SK-N-SH (cell line): Measurements from ENCODE around the gene FBXO31. TPM values are rescaled to one million over a fixed set of nuclear protein-coding genes. Genes with fewer than 3 reads are reported as not detected.

ENCODE experiments used
- CTCF ChIA-PET: fragments of 300-600, 350-600 bp; formaldehyde crosslinking; extraction: SDS; loops from one replicate; lab custom pipeline; 2021; lab: Yijun Ruan, JAX
- POLR2A ChIA-PET: fragments of 350-600 bp; sonication (Branson Sonifier 250); formaldehyde crosslinking; extraction: SDS; loops from one replicate; lab custom pipeline; 2020; ENCODE audit warnings: antibody characterized with exemption, inconsistent platforms; lab: Yijun Ruan, JAX
- DNase-seq: peaks from one replicate; pipeline ENCODE4 v3.0.0; 2012
- H2AFZ ChIP-seq: fragments of 200-600 bp; sonication (generic); 2 replicates; pipeline ENCODE4 v1.8.1; 2016; ENCODE audit warnings: antibody characterized with exemption, mild to moderate bottlenecking, low read depth
- H3F3A ChIP-seq: fragments of 200-600 bp; sonication (generic); replicated peaks from 2 replicates; pipeline ENCODE3; 2016; ENCODE audit warnings: antibody characterized with exemption, mild to moderate bottlenecking; ENCODE audit not compliant: insufficient read depth
- H3K27ac ChIP-seq, 2 experiments: fragments of 200-500 bp in 1 of 2; fragments of 200-600 bp in 1 of 2; sonication (Bioruptor generic) in 1 of 2; sonication (generic), shearing (Covaris generic) in 1 of 2; 2 replicates each; pipeline versions ENCODE4 v1.5.1 to v1.6.1; 2014 to 2016; ENCODE audit warnings: low read depth in 2 of 2, inconsistent platforms in 1 of 2, low read length in 1 of 2, mild to moderate bottlenecking in 1 of 2, mixed read lengths in 1 of 2
- H3K27me3 ChIP-seq: fragments of 200-600 bp; sonication (generic), shearing (Covaris generic); 2 replicates; pipeline ENCODE4 v1.6.1; 2016; ENCODE audit warnings: mixed run types; ENCODE audit not compliant: insufficient read depth
- H3K36me3 ChIP-seq, 2 experiments: fragments of 200-500 bp in 1 of 2; fragments of 200-600 bp in 1 of 2; sonication (Bioruptor generic) in 1 of 2; sonication (generic) in 1 of 2; replicated peaks in 1 of 2; 2 replicates each; pipeline versions ENCODE3 to v1.5.1; 2014 to 2016; ENCODE audit warnings: low read length in 1 of 2, mild to moderate bottlenecking in 1 of 2; ENCODE audit not compliant: insufficient read depth in 2 of 2, control insufficient read depth in 1 of 2
- H3K4me1 ChIP-seq, 2 experiments: fragments of 200-500 bp in 1 of 2; fragments of 200-600 bp in 1 of 2; sonication (Bioruptor generic) in 1 of 2; sonication (generic), shearing (Covaris generic) in 1 of 2; 2 replicates each; pipeline versions ENCODE4 v1.5.1 to v1.6.1; 2014 to 2016; ENCODE audit warnings: low read depth in 1 of 2, low read length in 1 of 2, mixed run types in 1 of 2; ENCODE audit not compliant: insufficient read depth in 2 of 2, control insufficient read depth in 1 of 2
- H3K4me2 ChIP-seq: fragments of 200-600 bp; sonication (generic), shearing (Covaris generic); 2 replicates; pipeline ENCODE4 v1.6.1; 2017; ENCODE audit warnings: mixed run types
- H3K4me3 ChIP-seq, 2 experiments: fragments of 200-500 bp in 1 of 2; fragments of 200-600 bp in 1 of 2; sonication (Bioruptor generic) in 1 of 2; sonication (generic), shearing (Covaris generic) in 1 of 2; 2 replicates each; pipeline versions ENCODE4 v1.5.1 to v1.8.1; 2014 to 2016; ENCODE audit warnings: low read depth in 2 of 2, inconsistent platforms in 1 of 2, low read length in 1 of 2, mild to moderate bottlenecking in 1 of 2, mixed read lengths in 1 of 2, moderate library complexity in 1 of 2
- H3K79me2 ChIP-seq: fragments of 200-600 bp; sonication (generic); 2 replicates; pipeline ENCODE4 v1.8.1; 2017; ENCODE audit warnings: mild to moderate bottlenecking; ENCODE audit not compliant: insufficient read depth
- H3K9ac ChIP-seq: fragments of 200-600 bp; sonication (generic); 2 replicates; pipeline ENCODE4 v1.6.1; 2017; ENCODE audit warnings: mixed run types
- H3K9me2 ChIP-seq: fragments of 200-600 bp; sonication (generic); 2 replicates; pipeline ENCODE4 v1.6.1; 2017; ENCODE audit warnings: mixed run types
- H3K9me3 ChIP-seq: fragments of 200-600 bp; sonication (generic); 2 replicates; pipeline ENCODE4 v1.6.1; 2017; ENCODE audit warnings: mixed run types, mild to moderate bottlenecking, moderate library complexity
- H4K20me1 ChIP-seq: fragments of 200-600 bp; sonication (generic); 2 replicates; pipeline ENCODE4 v1.6.1; 2017; ENCODE audit warnings: mild to moderate bottlenecking, mixed run types; ENCODE audit not compliant: insufficient read depth
- CHD2 ChIP-seq: fragments of 150-350 bp; IDR thresholded peaks from 2 replicates; pipeline ENCODE4 v1.6.1; 2018; ENCODE audit warnings: low read length; ENCODE audit not compliant: partially characterized antibody
- ELF1 ChIP-seq: IDR thresholded peaks from 2 replicates; pipeline ENCODE4 v1.4.0; 2012
- FOSL2 ChIP-seq: IDR thresholded peaks from 2 replicates; pipeline ENCODE4 v1.4.0; 2012; ENCODE audit warnings: low read depth, mild to moderate bottlenecking, moderate library complexity, borderline replicate concordance
- FOXM1 ChIP-seq: IDR thresholded peaks from 2 replicates; pipeline ENCODE4 v1.4.0; 2012; ENCODE audit warnings: low read depth, mild to moderate bottlenecking
- GATA2 ChIP-seq: sonication (generic); formaldehyde crosslinking; IDR thresholded peaks from 2 replicates; pipeline ENCODE4 v1.5.0; 2020; ENCODE audit warnings: mild to moderate bottlenecking, missing genetic modification reagents
- NFIC ChIP-seq: IDR thresholded peaks from 2 replicates; pipeline ENCODE4 v1.4.0; 2012; ENCODE audit warnings: borderline replicate concordance
- PBX3 ChIP-seq: IDR thresholded peaks from 2 replicates; pipeline ENCODE4; 2012
- RAD21 ChIP-seq: IDR thresholded peaks from 2 replicates; pipeline ENCODE4 v1.6.1; 2012; ENCODE audit warnings: mild to moderate bottlenecking, low read length
- TEAD4 ChIP-seq: IDR thresholded peaks from 2 replicates; pipeline ENCODE4 v1.4.0; 2012; ENCODE audit warnings: mild to moderate bottlenecking, borderline replicate concordance; ENCODE audit not compliant: insufficient read depth
- YY1 ChIP-seq: IDR thresholded peaks from 2 replicates; pipeline ENCODE4 v1.4.0; 2012; ENCODE audit warnings: low read depth, mild to moderate bottlenecking
- ZBTB33 ChIP-seq: IDR thresholded peaks from 2 replicates; pipeline ENCODE4 v1.4.0; 2012; ENCODE audit warnings: low read depth, borderline replicate concordance
- WGBS: methylation state at CpG from one replicate; pipeline ENCODE4 v1.1.6; 2017; ENCODE audit warnings: low lambda C conversion rate; 5-methylcytosine and 5-hydroxymethylcytosine counted together
- polyA plus RNA-seq, 3 experiments: library from polyadenylated mRNA; depleted of rRNA; stranded (reverse); fragments of >200 nt; gene quantifications; 2 replicates each; pipeline ENCODE4 v1.2.3, GENCODE V29; 2012
- TF ChIP-seq, protein P1 (sequence below): fragments of 150-350 bp; IDR thresholded peaks from 2 replicates; pipeline ENCODE4 v1.6.1; 2016; ENCODE audit warnings: mild to moderate bottlenecking, low read depth, low read length

The FBXO31 gene
- polyA plus RNA-seq, 1 of the 3 experiments (the other 2 are of a cell fraction): 14.2 TPM

GRCh38 chr16:87303962-87304521 lies 79.5 kb downstream of the FBXO31 start:
- ChIA-PET POLR2A (no interaction called here), CTCF (interaction anchor here (1.0 to 1.1 kb wide), 2 partner anchors 13 to 25 kb away, joined by 3 to 6 read pairs; partner anchors contain the start of gene C16orf95)
- H3K79me2 ChIP-seq: no peaks in the 10 kb centered on the region
- H3K4me1 ChIP-seq: no peaks in the 10 kb centered on the region; a peak in 1 of 4 replicates
- H2AFZ ChIP-seq: no peak overlapping the region
- no peak overlapping the region for H3K4me3 ChIP-seq
- no peak overlapping the region for H3K9ac ChIP-seq
- no peaks in the 10 kb centered on the region for H3K36me3 ChIP-seq
- no peaks in the 10 kb centered on the region for H3K9me2 ChIP-seq
- no peaks in the 10 kb centered on the region for H3K27me3 ChIP-seq
- no peak for DNase-seq
- H3F3A ChIP-seq: no peaks in the 10 kb centered on the region
- no peak overlapping the region for H3K27ac ChIP-seq
- H3K4me2 ChIP-seq: no peak overlapping the region
- no peaks in the 10 kb centered on the region for H3K9me3 ChIP-seq
- no peaks in the 10 kb centered on the region for H4K20me1 ChIP-seq
- TF ChIP-seq, protein P1, sequence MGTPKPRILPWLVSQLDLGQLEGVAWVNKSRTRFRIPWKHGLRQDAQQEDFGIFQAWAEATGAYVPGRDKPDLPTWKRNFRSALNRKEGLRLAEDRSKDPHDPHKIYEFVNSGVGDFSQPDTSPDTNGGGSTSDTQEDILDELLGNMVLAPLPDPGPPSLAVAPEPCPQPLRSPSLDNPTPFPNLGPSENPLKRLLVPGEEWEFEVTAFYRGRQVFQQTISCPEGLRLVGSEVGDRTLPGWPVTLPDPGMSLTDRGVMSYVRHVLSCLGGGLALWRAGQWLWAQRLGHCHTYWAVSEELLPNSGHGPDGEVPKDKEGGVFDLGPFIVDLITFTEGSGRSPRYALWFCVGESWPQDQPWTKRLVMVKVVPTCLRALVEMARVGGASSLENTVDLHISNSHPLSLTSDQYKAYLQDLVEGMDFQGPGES: no peak
- no peak for TF ChIP-seq FOSL2
- no peak for TF ChIP-seq RAD21
- no peak for TF ChIP-seq TEAD4
- no peak for TF ChIP-seq ZBTB33
- TF ChIP-seq NFIC: no peak
- TF ChIP-seq GATA2 (CRISPR knock-in tag): no peak
- no peak for TF ChIP-seq PBX3
- TF ChIP-seq, all 33 proteins: peak for 0
- 87% methylated on average over 4 of the region's 4 CpGs for WGBS

GRCh38 chr16:87303431-87303930 lies 80.1 kb downstream of the FBXO31 start:
- no peak overlapping the region for H3K4me2 ChIP-seq
- TF ChIP-seq FOXM1 (no peak), RAD21 (no peak), ELF1 (no peak), YY1 (no peak), CHD2 (no peak)
- TF ChIP-seq, all 33 proteins: peak for 0
- no peaks in the 10 kb centered on the region for H4K20me1 ChIP-seq
- no peaks in the 10 kb centered on the region for H3K27me3 ChIP-seq
- no peaks in the 10 kb centered on the region for H3K9me3 ChIP-seq
- H3K79me2 ChIP-seq: no peaks in the 10 kb centered on the region
- H2AFZ ChIP-seq: no peak overlapping the region
- no peak for DNase-seq
- POLR2A ChIA-PET: no interaction called here
- no peak overlapping the region for H3K27ac ChIP-seq
- WGBS: 91% methylated on average over 6 of the region's 7 CpGs
- H3K9ac ChIP-seq: no peak overlapping the region
- no peaks in the 10 kb centered on the region for H3K36me3 ChIP-seq
- no peaks in the 10 kb centered on the region for H3F3A ChIP-seq
- no peak overlapping the region for H3K4me3 ChIP-seq
- no peaks in the 10 kb centered on the region; a peak in 1 of 4 replicates for H3K4me1 ChIP-seq
- CTCF ChIA-PET: interaction anchor here (1.1 kb wide), 1 partner anchor 13 kb away, joined by 3 read pairs; the partner anchor contains the start of gene C16orf95
- no peaks in the 10 kb centered on the region for H3K9me2 ChIP-seq
